T-cell (primary cell): ENCODE measurements around the gene ATE1. TPM values are rescaled to one million over a fixed set of nuclear protein-coding genes. Genes with fewer than 3 reads are reported as not detected.

Experiments
- ATAC-seq, 4 experiments: fragments of 200-7000 bp in 3 of 4; fragments of 150-1000 bp in 1 of 4; cut with Tn5 transposase; replicated peaks in 1 of 4; 1 replicate in 3 of 4; 2 replicates in 1 of 4; pipeline ENCODE4 v1.10.0; 2021; ENCODE audit warnings: moderate library complexity in 3 of 4, mild to moderate bottlenecking in 2 of 4, moderate number of reproducible peaks in 1 of 4
- CTCF ChIA-PET, 2 donors: fragments of 300-600 bp; sonication (Branson Sonifier 250); formaldehyde crosslinking; loops; one replicate each; lab custom pipeline; 2022; ENCODE audit warnings: antibody characterized with exemption in 2 of 2; lab: Charles Lee
- POLR2A ChIA-PET, 2 donors: fragments of 300-600 bp; sonication (Branson Sonifier 250); formaldehyde crosslinking; loops; one replicate each; lab custom pipeline; 2022; ENCODE audit warnings: antibody characterized with exemption in 2 of 2; lab: Charles Lee
- DNase-seq, 35 experiments: peaks; one replicate each; pipeline versions ENCODE4 v3.0.0 to v3.0.0-alpha.2; 2013 to 2023
- H3K27ac ChIP-seq: one replicate; pipeline ENCODE4 v1.5.1; 2013; ENCODE audit warnings: low read length
- H3K27me3 ChIP-seq, 2 experiments: replicated peaks in 1 of 2; 1 replicate in 1 of 2; 2 replicates in 1 of 2; pipeline versions ENCODE4 v1.6.1 to v1.7.0; 2013; ENCODE audit warnings: low read length in 1 of 2, mixed read lengths in 1 of 2; ENCODE audit not compliant: control insufficient read depth in 2 of 2, insufficient read depth in 2 of 2; ENCODE audit errors: extremely low read depth in 1 of 2
- H3K36me3 ChIP-seq, 2 donors: 1 replicate in 1 of 2; 2 replicates in 1 of 2; pipeline versions ENCODE4 v1.6.1 to v1.7.0; 2013; ENCODE audit warnings: low read length in 1 of 2; ENCODE audit not compliant: control insufficient read depth in 2 of 2, insufficient read depth in 1 of 2; ENCODE audit errors: extremely low read depth in 1 of 2
- H3K4me1 ChIP-seq, 2 experiments: 1 replicate in 1 of 2; 2 replicates in 1 of 2; pipeline versions ENCODE4 v1.6.1 to v1.7.0; 2013; ENCODE audit warnings: low read length in 2 of 2, mixed read lengths in 1 of 2; ENCODE audit not compliant: insufficient read depth in 2 of 2, control insufficient read depth in 1 of 2; ENCODE audit errors: extremely low read depth in 1 of 2
- H3K4me3 ChIP-seq, 2 donors: 1 replicate in 1 of 2; 2 replicates in 1 of 2; pipeline versions ENCODE4 v1.5.1 to v1.7.0; 2013; ENCODE audit warnings: mild to moderate bottlenecking in 2 of 2, low read length in 1 of 2, moderate library complexity in 1 of 2; ENCODE audit not compliant: control insufficient read depth in 1 of 2; ENCODE audit errors: extremely low read depth in 1 of 2
- H3K9me3 ChIP-seq: 2 replicates; pipeline ENCODE4 v1.7.0; 2013
- H3K27ac Mint-ChIP-seq, 2 donors: one replicate each; pipeline ENCODE4 v1.8.0; 2020 to 2021; ENCODE audit warnings: mild to moderate bottlenecking in 2 of 2, mixed read lengths in 2 of 2
- H3K27me3 Mint-ChIP-seq, 2 donors: one replicate each; pipeline ENCODE4 v1.8.0; 2021 to 2022; ENCODE audit warnings: mixed read lengths in 2 of 2
- H3K36me3 Mint-ChIP-seq: one replicate; pipeline ENCODE4 v1.8.0; 2021; ENCODE audit warnings: mixed read lengths
- H3K4me1 Mint-ChIP-seq, 3 donors: one replicate each; pipeline ENCODE4 v1.8.0; 2020 to 2022; ENCODE audit warnings: mixed read lengths in 3 of 3, mild to moderate bottlenecking in 1 of 3
- H3K4me3 Mint-ChIP-seq, 3 donors: one replicate each; pipeline ENCODE4 v1.8.0; 2020 to 2022; ENCODE audit warnings: mild to moderate bottlenecking in 3 of 3, mixed read lengths in 3 of 3, moderate library complexity in 3 of 3
- H3K9me3 Mint-ChIP-seq, 3 donors: one replicate each; pipeline ENCODE4 v1.8.0; 2020 to 2022; ENCODE audit warnings: mixed read lengths in 3 of 3
- WGBS: methylation state at CpG from one replicate; pipeline ENCODE4 v1.1.5; 2013; ENCODE audit warnings: missing lambda C conversion rate; ENCODE audit not compliant: insufficient coverage; 5-methylcytosine and 5-hydroxymethylcytosine counted together
- total RNA-seq, 35 experiments: library from RNA in 6 of 35; stranded (reverse) in 6 of 35; fragments of 120-200 nt in 1 of 35; gene quantifications; one replicate each; pipeline versions ENCODE4 v1.2.1 to v1.2.4 and lab custom pipeline; 2013 to 2026

The ATE1 gene
- 10 to 100 TPM; 18.6 to 28.9 (median 26.0) TPM for total RNA-seq
- total RNA-seq (2013), result 39.9 TPM
- total RNA-seq (lab: John Stamatoyannopoulos, UW), result 34.1 to 90.8 (median 53.7) reads per million in 29 experiments

GRCh38 chr10:121927841-121928527, at the start of gene ATE1:
Gene ATE1, minus strand, starts transcription at chr10:121928031. Its CDS starts 82 bp downstream, at chr10:121927949.
- Histone ChIP-seq H3K36me3 (no peaks in the 10 kb centered on the region), H3K9me3 (no peaks in the 10 kb centered on the region), H3K4me3 (peak within 1 kb of the TSS; percentile 69 to 92), H3K27ac (peak within 1 kb of the TSS; percentile 89), H3K4me1 (peaks cover 4 to 8% of the 10 kb centered on the region in 2 experiments), H3K27me3 (no peaks in the 10 kb centered on the region)
- peak; percentile 96 to 98 (median 97) for ATAC-seq
- Mint-ChIP-seq H3K4me3 (peak within 1 kb of the TSS; percentile 83 to 94 (median 92)), H3K36me3 (peaks cover 1% of the 10 kb centered on the region), H3K4me1 (peaks cover 30 to 37% (median 34%) of the 10 kb centered on the region in 3 donors), H3K9me3 (no peaks in the 10 kb centered on the region), H3K27me3 (no peaks in the 10 kb centered on the region), H3K27ac (peak within 1 kb of the TSS; percentile 91 to 93)
- under 1% methylated on average over 82 of the region's 87 CpGs for WGBS
- CTCF ChIA-PET, result interaction anchor here in 1 of 2 donors (0.6 kb wide), 1 partner anchor 41 kb away, joined by 3 read pairs; no protein-coding TSS in a partner anchor
- peak; percentile 62 to 90 (median 77) for DNase-seq
- POLR2A ChIA-PET, result no interaction called here

- Mint-ChIP-seq H3K27me3 (no peaks in the 10 kb centered on the region), H3K4me3 (peak overlapping the region in 2 of 3 donors; percentile 49 to 75), H3K27ac (no peak overlapping the region), H3K36me3 (peaks cover 11% of the 10 kb centered on the region), H3K4me1 (peaks cover 15 to 23% (median 20%) of the 10 kb centered on the region in 3 donors), H3K9me3 (no peaks in the 10 kb centered on the region)
- H3K27ac ChIP-seq, result no peak overlapping the region
- no peaks in the 10 kb centered on the region for H3K9me3 ChIP-seq
- no CpG with 5 or more reads among the region's 6 CpGs for WGBS
- H3K4me1 ChIP-seq, result peaks cover 9 to 18% of the 10 kb centered on the region in 2 experiments
- no peak for DNase-seq
- CTCF ChIA-PET, result interaction anchor here in 1 of 2 donors (0.5 kb wide), 1 partner anchor 37 kb away, joined by 4 read pairs; no protein-coding TSS in a partner anchor
- H3K4me3 ChIP-seq, result no peak overlapping the region
- peaks cover 0 to 6% of the 10 kb centered on the region in 2 donors for H3K36me3 ChIP-seq
- H3K27me3 ChIP-seq, result no peaks in the 10 kb centered on the region
- POLR2A ChIA-PET, result no interaction called here
- no peak for ATAC-seq
Measured at GRCh38 chr10:121976607-121977006, 48.8 kb upstream of the ATE1 start.

GRCh38 chr10:121975295-121976086, 47.7 kb upstream of the ATE1 start:
- WGBS, result 36% methylated on average over 18 of the region's 21 CpGs
- DNase-seq, result no peak
- H3K27ac ChIP-seq, result peak overlapping the region; percentile 47
- Mint-ChIP-seq H3K4me3 (peak overlapping the region; percentile 64 to 75 (median 65)), H3K4me1 (peaks cover 15 to 25% (median 22%) of the 10 kb centered on the region in 3 donors), H3K9me3 (no peaks in the 10 kb centered on the region), H3K27ac (peak overlapping the region in 1 of 2 donors; percentile 34), H3K36me3 (peaks cover 15% of the 10 kb centered on the region), H3K27me3 (no peaks in the 10 kb centered on the region)
- ChIA-PET POLR2A (no interaction called here), CTCF (interaction anchor here in 1 of 2 donors (0.6 to 0.7 kb wide), 2 partner anchors 21 to 386 kb away, joined by 3 read pairs; no protein-coding TSS in a partner anchor)
- no peaks in the 10 kb centered on the region for H3K27me3 ChIP-seq
- peaks cover 9 to 18% of the 10 kb centered on the region in 2 experiments for H3K4me1 ChIP-seq
- peak overlapping the region; percentile 61 to 87 for H3K4me3 ChIP-seq
- ATAC-seq, result peak in 1 of 4 experiments; percentile 3
- no peaks in the 10 kb centered on the region for H3K9me3 ChIP-seq
- H3K36me3 ChIP-seq, result peaks cover 0 to 15% of the 10 kb centered on the region in 2 donors

GRCh38 chr10:121974535-121975294, 46.9 kb upstream of the ATE1 start, which contains the start of gene NSMCE4A:
Gene NSMCE4A, minus strand, starts transcription at chr10:121975217. Its CDS starts 52 bp downstream, at chr10:121975165.
- under 1% methylated on average over 99 of the region's 101 CpGs for WGBS
- Histone ChIP-seq H3K27ac (peak within 1 kb of the TSS; percentile 55), H3K4me3 (peak within 1 kb of the TSS; percentile 61 to 87), H3K4me1 (peaks cover 9 to 18% of the 10 kb centered on the region in 2 experiments), H3K36me3 (peaks cover 0 to 20% of the 10 kb centered on the region in 2 donors), H3K9me3 (no peaks in the 10 kb centered on the region), H3K27me3 (no peaks in the 10 kb centered on the region)
- peaks cover 15% of the 10 kb centered on the region for H3K36me3 Mint-ChIP-seq
- ChIA-PET CTCF (no interaction called here), POLR2A (no interaction called here)
- no peaks in the 10 kb centered on the region for H3K27me3 Mint-ChIP-seq
- DNase-seq (peak; percentile 4 to 79 (median 53)), ATAC-seq (peak; percentile 88 to 90 (median 89))
- H3K4me1 Mint-ChIP-seq, result peaks cover 15 to 25% (median 22%) of the 10 kb centered on the region in 3 donors
- peak within 1 kb of the TSS in 1 of 2 donors; percentile 55 for H3K27ac Mint-ChIP-seq
- H3K4me3 Mint-ChIP-seq, result peak within 1 kb of the TSS; percentile 75 to 76 (median 75)
- H3K9me3 Mint-ChIP-seq, result no peaks in the 10 kb centered on the region

GRCh38 chr10:121974019-121974534, 46.2 kb upstream of the ATE1 start:
- Mint-ChIP-seq H3K36me3 (peaks cover 15% of the 10 kb centered on the region), H3K4me1 (peaks cover 15 to 25% (median 22%) of the 10 kb centered on the region in 3 donors), H3K27ac (peak overlapping the region in 1 of 2 donors; percentile 55), H3K9me3 (no peaks in the 10 kb centered on the region), H3K4me3 (peak overlapping the region; percentile 75 to 76 (median 75)), H3K27me3 (no peaks in the 10 kb centered on the region)
- H3K4me3 ChIP-seq, result peak overlapping the region; percentile 61 to 87
- DNase-seq, result peak in 3 of 35 experiments; percentile 1 to 25 (median 1)
- no peak overlapping the region for H3K27ac ChIP-seq
- H3K9me3 ChIP-seq, result no peaks in the 10 kb centered on the region
- peaks cover 0 to 25% of the 10 kb centered on the region in 2 donors for H3K36me3 ChIP-seq
- no peaks in the 10 kb centered on the region for H3K27me3 ChIP-seq
- ATAC-seq, result peak in 1 of 4 experiments; percentile 2
- POLR2A ChIA-PET, result no interaction called here
- CTCF ChIA-PET, result interaction anchor here in 1 of 2 donors (0.9 kb wide), 1 partner anchor 49 kb away, joined by 3 read pairs; no protein-coding TSS in a partner anchor
- peaks cover 9 to 18% of the 10 kb centered on the region in 2 experiments for H3K4me1 ChIP-seq
- 17% methylated on average over 20 of the region's 21 CpGs for WGBS
